Cardiac muscle cell (in vitro differentiated cells and primary cell): ENCODE data around the gene PGM1. TPM values are rescaled to one million over a fixed set of nuclear protein-coding genes. Genes with fewer than 3 reads are reported as not detected.
A peak's percentile ranks its signal among the peaks of the same experiment; 100 is the strongest.
"Not testable (repeated sequence)": the region's sequence is repeated elsewhere in the genome, so short reads cannot be mapped to it uniquely, and the experiment has no call there.

Experiments used
- DNase-seq, 2 donors: peaks; one replicate each; pipeline versions ENCODE4 v3.0.0 to v3.0.0-alpha.2; 2010 to 2017; ENCODE audit warnings: low read depth in 1 of 2, low spot score in 1 of 2
- H3K27ac ChIP-seq: fragments of 200-600 bp; sonication (generic); 2 replicates; pipeline ENCODE4 v1.5.1; 2016
- H3K27me3 ChIP-seq: fragments of 200-600 bp; sonication (generic); 2 replicates; pipeline ENCODE4 v1.6.0; 2016; ENCODE audit warnings: control low read depth
- H3K36me3 ChIP-seq: fragments of 200-600 bp; sonication (generic); 2 replicates; pipeline ENCODE4 v1.5.1; 2016; ENCODE audit warnings: control low read depth
- H3K4me1 ChIP-seq: fragments of 200-600 bp; sonication (generic); 2 replicates; pipeline ENCODE4 v1.8.1; 2017; ENCODE audit warnings: low read depth, mild to moderate bottlenecking, mixed run types
- H3K4me3 ChIP-seq: fragments of 200-600 bp; sonication (generic); 2 replicates; pipeline ENCODE4 v1.5.1; 2016; ENCODE audit warnings: mild to moderate bottlenecking
- H3K9me3 ChIP-seq: fragments of 200-600 bp; sonication (generic); 2 replicates; pipeline ENCODE4 v1.5.1; 2017; ENCODE audit warnings: low read depth, mild to moderate bottlenecking, control low read depth
- polyA plus RNA-seq: library from polyadenylated mRNA; unstranded; fragments of >200 nt; fragmentation: Nextera tagmentation; extraction: Ambion mirVana; gene quantifications from 2 replicates; pipeline ENCODE4 v1.2.1, GENCODE V29; 2016
- total RNA-seq: library from RNA; depleted of rRNA; stranded (reverse); fragments of >200 nt; gene quantifications from 2 replicates; pipeline ENCODE4 v1.2.3, GENCODE V29; 2016
- TF ChIP-seq, protein P1 (sequence below): IDR thresholded peaks from 2 replicates; pipeline ENCODE4 v1.5.1; 2012; ENCODE audit warnings: low read depth, mild to moderate bottlenecking, low read length

Gene PGM1
- total and polyA plus RNA-seq, 2 experiments from 2014 or later: 277 to 344 TPM

GRCh38 chr1:63569640-63570316, 23.4 kb upstream of the PGM1 start:
- no peaks in the 10 kb centered on the region for H3K27me3 ChIP-seq
- H3K4me3 ChIP-seq: no peak overlapping the region
- peaks cover 9% of the 10 kb centered on the region for H3K4me1 ChIP-seq
- TF ChIP-seq, protein P1, sequence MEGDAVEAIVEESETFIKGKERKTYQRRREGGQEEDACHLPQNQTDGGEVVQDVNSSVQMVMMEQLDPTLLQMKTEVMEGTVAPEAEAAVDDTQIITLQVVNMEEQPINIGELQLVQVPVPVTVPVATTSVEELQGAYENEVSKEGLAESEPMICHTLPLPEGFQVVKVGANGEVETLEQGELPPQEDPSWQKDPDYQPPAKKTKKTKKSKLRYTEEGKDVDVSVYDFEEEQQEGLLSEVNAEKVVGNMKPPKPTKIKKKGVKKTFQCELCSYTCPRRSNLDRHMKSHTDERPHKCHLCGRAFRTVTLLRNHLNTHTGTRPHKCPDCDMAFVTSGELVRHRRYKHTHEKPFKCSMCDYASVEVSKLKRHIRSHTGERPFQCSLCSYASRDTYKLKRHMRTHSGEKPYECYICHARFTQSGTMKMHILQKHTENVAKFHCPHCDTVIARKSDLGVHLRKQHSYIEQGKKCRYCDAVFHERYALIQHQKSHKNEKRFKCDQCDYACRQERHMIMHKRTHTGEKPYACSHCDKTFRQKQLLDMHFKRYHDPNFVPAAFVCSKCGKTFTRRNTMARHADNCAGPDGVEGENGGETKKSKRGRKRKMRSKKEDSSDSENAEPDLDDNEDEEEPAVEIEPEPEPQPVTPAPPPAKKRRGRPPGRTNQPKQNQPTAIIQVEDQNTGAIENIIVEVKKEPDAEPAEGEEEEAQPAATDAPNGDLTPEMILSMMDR: no peak
- no peak overlapping the region for H3K27ac ChIP-seq
- H3K36me3 ChIP-seq: no peaks in the 10 kb centered on the region
- DNase-seq: no peak
- no peaks in the 10 kb centered on the region for H3K9me3 ChIP-seq

DNA sequence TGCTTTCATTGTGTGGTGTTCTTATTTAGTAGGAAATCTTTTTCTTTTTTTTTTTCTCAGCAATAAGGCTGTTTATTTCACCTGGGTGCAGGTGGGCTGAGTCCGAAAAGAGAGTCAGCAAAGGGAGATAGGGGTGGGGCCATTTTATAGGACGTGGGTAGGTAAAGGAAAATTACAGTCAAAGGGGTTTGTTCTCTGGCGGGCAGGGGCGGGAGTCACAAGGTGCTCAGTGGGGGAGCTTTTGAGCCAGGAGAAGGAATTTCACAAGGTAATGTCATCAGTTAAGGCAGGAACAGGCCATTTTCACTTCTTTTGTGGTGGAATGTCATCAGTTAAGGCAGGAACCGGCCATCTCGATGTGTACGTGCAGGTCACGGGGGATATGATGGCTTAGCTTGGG, 20.5 kb upstream of the PGM1 start:
- not testable (repeated sequence) for H3K9me3 ChIP-seq, DNase-seq, H3K36me3 ChIP-seq, H3K4me3 ChIP-seq, H3K27me3 ChIP-seq, H3K4me1 ChIP-seq, H3K27ac ChIP-seq

DNA sequence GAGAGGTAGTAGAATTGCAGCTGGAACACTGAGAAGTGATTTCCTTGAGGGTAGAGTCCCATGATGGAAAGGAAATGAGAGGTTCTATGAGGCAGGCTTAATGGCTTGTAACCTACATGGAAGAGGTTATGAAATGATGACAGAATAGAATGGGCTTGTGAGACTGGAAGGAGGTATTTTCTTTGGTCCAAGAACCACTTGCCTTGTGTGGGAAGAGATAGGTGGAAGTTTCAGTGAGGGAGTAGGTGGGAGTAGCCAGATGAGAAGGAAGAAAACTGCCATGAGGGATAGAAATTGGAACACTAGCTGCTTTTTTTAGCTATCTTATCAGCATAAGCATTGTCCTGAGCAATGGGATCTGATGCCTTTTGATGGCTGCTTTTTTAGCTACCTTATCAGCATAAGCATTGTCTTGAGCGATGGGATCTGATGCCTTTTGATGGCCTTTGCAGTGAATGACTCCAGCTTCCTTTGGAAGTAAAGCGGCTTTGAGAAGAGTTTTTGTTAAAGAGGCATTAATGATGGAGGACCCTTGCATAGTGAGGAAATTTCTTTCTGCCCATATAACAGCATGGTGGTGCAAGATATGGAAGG, 18.9 kb upstream of the PGM1 start:
- not testable (repeated sequence) for H3K27me3 ChIP-seq, DNase-seq, H3K36me3 ChIP-seq, H3K9me3 ChIP-seq, H3K4me1 ChIP-seq, H3K4me3 ChIP-seq
- peak overlapping the region; percentile 45 for H3K27ac ChIP-seq

- Histone ChIP-seq H3K4me3 (no peak overlapping the region), H3K27me3 (no peaks in the 10 kb centered on the region), H3K9me3 (no peaks in the 10 kb centered on the region), H3K4me1 (peaks cover 9% of the 10 kb centered on the region), H3K27ac (no peak overlapping the region), H3K36me3 (no peaks in the 10 kb centered on the region)
- TF ChIP-seq, protein P1: peak; percentile 61
- DNase-seq: peak; percentile 30 to 49
Observed at GRCh38 chr1:63575340-63575826, 17.8 kb upstream of the PGM1 start.

GRCh38 chr1:63586326-63586725, 6.9 kb upstream of the PGM1 start:
- DNase-seq, H3K27me3 ChIP-seq, H3K9me3 ChIP-seq, H3K27ac ChIP-seq, H3K36me3 ChIP-seq, H3K4me3 ChIP-seq: not testable (repeated sequence)
- peaks cover 12% of the 10 kb centered on the region for H3K4me1 ChIP-seq

DNA sequence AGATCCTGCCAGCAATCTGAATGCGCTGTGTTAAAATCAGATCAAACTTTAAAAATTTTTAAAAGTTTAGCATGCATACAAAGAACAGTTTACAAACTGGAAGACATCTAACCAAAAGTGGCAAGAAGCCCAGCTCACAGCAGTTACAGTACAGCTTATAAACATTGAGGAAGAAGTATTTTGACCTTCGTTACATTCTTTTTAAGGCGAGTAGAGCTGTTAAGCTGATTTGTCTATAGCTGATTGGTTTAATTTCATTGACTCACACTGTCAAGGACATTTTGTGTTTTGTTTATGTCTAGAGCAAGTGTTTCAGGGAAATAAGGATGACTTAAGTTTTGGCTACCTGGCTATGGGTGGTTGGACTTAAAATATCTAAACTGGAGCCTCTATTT, 3.0 kb upstream of the PGM1 start:
- H3K36me3 ChIP-seq: peaks cover 1% of the 10 kb centered on the region
- H3K9me3 ChIP-seq: no peaks in the 10 kb centered on the region
- TF ChIP-seq, protein P1: no peak
- DNase-seq: peak in 1 of 2 donors; percentile 9
- H3K27me3 ChIP-seq: no peaks in the 10 kb centered on the region
- H3K4me3 ChIP-seq: no peak overlapping the region
- peak overlapping the region; percentile 52 for H3K27ac ChIP-seq
- H3K4me1 ChIP-seq: peaks cover 15% of the 10 kb centered on the region

DNA sequence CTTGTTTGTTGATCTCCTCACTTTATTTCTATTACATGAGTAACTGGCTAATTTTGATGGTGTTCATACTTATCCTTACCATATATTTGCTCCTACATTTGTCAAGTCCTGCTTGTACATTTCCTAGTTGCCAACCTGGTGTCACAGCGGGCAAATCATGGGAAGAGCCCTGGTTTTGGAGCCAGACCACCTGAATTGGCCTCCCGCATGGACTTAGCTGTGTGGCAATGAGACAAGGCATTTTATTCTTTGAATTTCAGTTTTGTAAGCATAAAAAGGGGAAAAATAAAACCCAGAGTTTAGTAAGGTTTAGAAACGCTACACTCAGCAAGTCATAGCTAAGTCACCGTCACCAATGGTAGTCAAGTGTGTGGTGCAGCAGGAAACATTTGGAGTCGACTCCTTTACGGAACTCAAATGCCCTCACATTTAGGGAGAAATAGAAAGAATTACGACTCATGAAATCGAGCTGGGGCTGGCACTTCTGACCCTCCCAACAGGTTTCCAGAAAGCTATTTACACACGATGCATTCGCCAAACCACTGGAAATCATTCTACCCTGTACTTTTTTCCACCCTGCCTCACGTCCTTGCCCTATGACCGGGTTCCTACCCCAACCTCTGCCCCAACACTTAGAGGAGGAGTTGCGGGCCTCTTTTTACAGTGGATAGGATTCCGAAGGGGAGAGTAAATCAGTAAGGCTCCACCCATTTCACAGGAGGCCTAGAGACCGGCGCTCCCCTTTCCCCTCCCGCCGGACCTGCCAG, 492 bp upstream of the PGM1 start:
- no peak for DNase-seq
- Histone ChIP-seq H3K9me3 (no peaks in the 10 kb centered on the region), H3K27ac (peak overlapping the region; percentile 87), H3K4me3 (peak overlapping the region; percentile 63), H3K27me3 (no peaks in the 10 kb centered on the region), H3K4me1 (peaks cover 19% of the 10 kb centered on the region), H3K36me3 (peaks cover 6% of the 10 kb centered on the region)
- TF ChIP-seq, protein P1: no peak
